Neutrophil (primary cell): ENCODE data around the gene PCDHGA2.
"Not testable (repeated sequence)": the region's sequence is repeated elsewhere in the genome, so short reads cannot be mapped to it uniquely, and the experiment has no call there.

Experiments used
- H3K27ac ChIP-seq: fragments of 200-600 bp; sonication (generic); 2 replicates; pipeline ENCODE4 v1.5.1; 2016; ENCODE audit warnings: mild to moderate bottlenecking, moderate library complexity
- H3K27me3 ChIP-seq: fragments of 200-600 bp; sonication (generic); 2 replicates; pipeline ENCODE4 v1.6.0; 2016; ENCODE audit warnings: mild to moderate bottlenecking
- H3K36me3 ChIP-seq: fragments of 200-600 bp; sonication (generic); 2 replicates; pipeline ENCODE4 v1.5.1; 2017
- H3K4me1 ChIP-seq, 2 experiments: fragments of 200-600 bp in 1 of 2; sonication (generic) in 1 of 2; 1 replicate in 1 of 2; 2 replicates in 1 of 2; pipeline versions ENCODE4 v1.5.1 to v1.6.1; 2013 to 2016; ENCODE audit warnings: low read depth in 1 of 2, low read length in 1 of 2, mild to moderate bottlenecking in 1 of 2, moderate library complexity in 1 of 2; ENCODE audit not compliant: control insufficient read depth in 1 of 2, insufficient read depth in 1 of 2
- H3K4me3 ChIP-seq, 2 experiments: fragments of 200-600 bp in 1 of 2; sonication (generic) in 1 of 2; 1 replicate in 1 of 2; 2 replicates in 1 of 2; pipeline ENCODE4 v1.5.1; 2013 to 2016; ENCODE audit warnings: low read depth in 1 of 2, low read length in 1 of 2, mild to moderate bottlenecking in 1 of 2, moderate library complexity in 1 of 2
- H3K9me3 ChIP-seq: fragments of 200-600 bp; sonication (generic); 2 replicates; pipeline ENCODE4 v1.5.1; 2016
- TF ChIP-seq, protein P1 (sequence below): fragments of 200-600 bp; sonication (generic); IDR thresholded peaks from 2 replicates; pipeline ENCODE4 v1.5.1; 2016; ENCODE audit warnings: antibody characterized with exemption

Gene PCDHGA2

DNA sequence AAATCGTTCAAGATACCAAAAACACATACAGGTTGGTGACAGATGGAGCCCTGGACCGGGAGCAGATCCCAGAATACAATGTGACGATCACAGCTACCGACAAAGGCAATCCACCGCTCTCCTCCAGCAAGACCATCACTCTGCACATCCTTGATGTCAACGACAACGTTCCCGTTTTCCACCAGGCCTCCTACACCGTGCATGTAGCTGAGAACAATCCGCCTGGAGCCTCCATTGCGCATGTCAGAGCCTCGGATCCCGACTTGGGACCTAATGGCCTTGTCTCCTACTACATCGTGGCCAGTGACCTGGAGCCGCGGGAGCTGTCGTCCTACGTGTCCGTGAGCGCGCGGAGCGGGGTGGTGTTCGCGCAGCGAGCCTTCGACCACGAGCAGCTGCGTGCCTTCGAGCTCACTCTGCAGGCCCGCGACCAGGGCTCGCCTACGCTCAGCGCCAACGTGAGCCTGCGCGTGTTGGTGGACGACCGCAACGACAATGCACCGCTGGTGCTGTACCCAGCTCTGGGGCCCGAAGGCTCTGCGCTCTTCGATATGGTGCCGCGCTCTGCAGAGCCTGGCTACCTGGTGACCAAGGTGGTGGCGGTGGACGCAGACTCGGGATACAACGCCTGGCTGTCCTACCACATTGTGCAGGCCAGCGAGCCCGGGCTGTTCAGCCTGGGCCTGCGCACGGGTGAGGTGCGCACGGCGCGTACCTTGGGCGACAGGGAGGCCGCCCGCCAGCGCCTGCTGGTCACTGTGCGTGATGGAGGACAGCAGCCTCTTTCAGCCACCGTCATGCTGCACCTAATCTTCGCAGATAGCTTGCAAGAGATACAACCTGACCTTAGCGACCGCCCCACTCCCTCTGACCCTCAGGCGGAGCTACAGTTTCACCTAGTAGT lies 33.3 kb downstream of the PCDHGA2 start:
- TF ChIP-seq, protein P1, sequence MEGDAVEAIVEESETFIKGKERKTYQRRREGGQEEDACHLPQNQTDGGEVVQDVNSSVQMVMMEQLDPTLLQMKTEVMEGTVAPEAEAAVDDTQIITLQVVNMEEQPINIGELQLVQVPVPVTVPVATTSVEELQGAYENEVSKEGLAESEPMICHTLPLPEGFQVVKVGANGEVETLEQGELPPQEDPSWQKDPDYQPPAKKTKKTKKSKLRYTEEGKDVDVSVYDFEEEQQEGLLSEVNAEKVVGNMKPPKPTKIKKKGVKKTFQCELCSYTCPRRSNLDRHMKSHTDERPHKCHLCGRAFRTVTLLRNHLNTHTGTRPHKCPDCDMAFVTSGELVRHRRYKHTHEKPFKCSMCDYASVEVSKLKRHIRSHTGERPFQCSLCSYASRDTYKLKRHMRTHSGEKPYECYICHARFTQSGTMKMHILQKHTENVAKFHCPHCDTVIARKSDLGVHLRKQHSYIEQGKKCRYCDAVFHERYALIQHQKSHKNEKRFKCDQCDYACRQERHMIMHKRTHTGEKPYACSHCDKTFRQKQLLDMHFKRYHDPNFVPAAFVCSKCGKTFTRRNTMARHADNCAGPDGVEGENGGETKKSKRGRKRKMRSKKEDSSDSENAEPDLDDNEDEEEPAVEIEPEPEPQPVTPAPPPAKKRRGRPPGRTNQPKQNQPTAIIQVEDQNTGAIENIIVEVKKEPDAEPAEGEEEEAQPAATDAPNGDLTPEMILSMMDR = no peak
- Histone ChIP-seq H3K9me3 (peaks cover 40% of the 10 kb centered on the region), H3K4me3 (no peak overlapping the region), H3K36me3 (no peaks in the 10 kb centered on the region), H3K4me1 (no peaks in the 10 kb centered on the region), H3K27ac (no peak overlapping the region), H3K27me3 (peaks cover 97% of the 10 kb centered on the region)

- TF ChIP-seq, protein P1 = no peak
- no peak within 1 kb of the TSS for H3K27ac ChIP-seq
- H3K36me3 ChIP-seq = no peaks in the 10 kb centered on the region
- peaks cover 96% of the 10 kb centered on the region for H3K27me3 ChIP-seq
- H3K9me3 ChIP-seq = peaks cover 39% of the 10 kb centered on the region
- no peak within 1 kb of the TSS for H3K4me3 ChIP-seq
- H3K4me1 ChIP-seq = no peaks in the 10 kb centered on the region
Observed at GRCh38 chr5:141373673-141374317, 35.2 kb downstream of the PCDHGA2 start, which contains the start of gene PCDHGA6. Gene PCDHGA6, plus strand, starts transcription at chr5:141373891. Its CDS starts 193 bp downstream, at chr5:141374084.

GRCh38 chr5:141374627-141375026 lies 36.1 kb downstream of the PCDHGA2 start:
- Histone ChIP-seq H3K27ac (no peak overlapping the region), H3K27me3 (peaks cover 96% of the 10 kb centered on the region), H3K36me3 (no peaks in the 10 kb centered on the region), H3K4me3 (no peak overlapping the region), H3K9me3 (peaks cover 38% of the 10 kb centered on the region), H3K4me1 (no peaks in the 10 kb centered on the region)
- TF ChIP-seq, protein P1 = no peak

GRCh38 chr5:141375444-141376155 lies 37.0 kb downstream of the PCDHGA2 start:
- H3K4me1 ChIP-seq, H3K36me3 ChIP-seq, H3K27ac ChIP-seq, H3K4me3 ChIP-seq: not testable (repeated sequence)
- peaks cover 38% of the 10 kb centered on the region for H3K9me3 ChIP-seq
- peaks cover 94% of the 10 kb centered on the region for H3K27me3 ChIP-seq

DNA sequence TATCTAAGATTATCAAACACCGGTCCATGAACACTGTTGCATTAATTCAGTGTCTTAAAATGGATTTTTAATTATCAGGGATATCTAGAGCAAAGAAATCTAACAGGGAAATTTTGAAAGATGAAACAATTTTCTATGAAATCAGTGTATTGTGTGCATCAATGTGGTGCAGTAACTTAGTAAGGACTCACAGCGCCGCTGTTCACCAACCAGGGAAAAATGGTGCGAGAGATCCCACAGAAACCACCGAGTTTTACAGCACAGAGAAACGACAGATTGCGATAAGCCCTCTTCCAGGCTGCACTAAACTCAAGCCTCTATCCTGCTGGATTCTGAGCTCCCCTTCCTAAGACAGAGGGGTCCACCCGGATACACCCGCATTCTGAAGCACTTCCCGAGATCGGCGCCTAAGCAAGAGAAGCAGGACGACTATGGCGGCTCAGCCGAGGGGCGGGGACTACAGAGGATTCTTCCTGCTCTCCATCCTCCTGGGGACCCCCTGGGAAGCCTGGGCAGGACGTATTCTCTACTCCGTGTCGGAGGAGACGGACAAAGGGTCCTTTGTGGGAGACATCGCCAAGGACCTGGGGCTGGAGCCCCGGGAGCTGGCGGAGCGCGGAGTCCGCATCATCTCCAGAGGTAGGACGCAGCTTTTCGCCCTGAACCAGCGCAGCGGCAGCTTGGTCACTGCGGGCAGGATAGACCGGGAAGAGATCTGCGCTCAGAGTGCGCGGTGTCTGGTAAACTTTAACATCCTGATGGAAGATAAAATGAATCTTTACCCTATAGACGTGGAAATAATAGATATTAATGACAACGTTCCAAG lies 44.1 kb downstream of the PCDHGA2 start, which contains the start of gene PCDHGA7:
Gene PCDHGA7, plus strand, starts transcription at position 274 of the 826 bp plus-strand sequence. Its CDS starts 158 bp downstream, at position 432.
- peaks cover 12% of the 10 kb centered on the region for H3K9me3 ChIP-seq
- H3K4me1 ChIP-seq = no peaks in the 10 kb centered on the region
- H3K36me3 ChIP-seq = no peaks in the 10 kb centered on the region
- H3K27me3 ChIP-seq = peaks cover 97% of the 10 kb centered on the region
- TF ChIP-seq, protein P1 = no peak
- H3K27ac ChIP-seq = no peak within 1 kb of the TSS
- H3K4me3 ChIP-seq = no peak within 1 kb of the TSS
